ENCODE data around the gene COL23A1.
A peak's percentile ranks its signal among the peaks of the same experiment; 100 is the strongest.

COL23A1 gene

DNA sequence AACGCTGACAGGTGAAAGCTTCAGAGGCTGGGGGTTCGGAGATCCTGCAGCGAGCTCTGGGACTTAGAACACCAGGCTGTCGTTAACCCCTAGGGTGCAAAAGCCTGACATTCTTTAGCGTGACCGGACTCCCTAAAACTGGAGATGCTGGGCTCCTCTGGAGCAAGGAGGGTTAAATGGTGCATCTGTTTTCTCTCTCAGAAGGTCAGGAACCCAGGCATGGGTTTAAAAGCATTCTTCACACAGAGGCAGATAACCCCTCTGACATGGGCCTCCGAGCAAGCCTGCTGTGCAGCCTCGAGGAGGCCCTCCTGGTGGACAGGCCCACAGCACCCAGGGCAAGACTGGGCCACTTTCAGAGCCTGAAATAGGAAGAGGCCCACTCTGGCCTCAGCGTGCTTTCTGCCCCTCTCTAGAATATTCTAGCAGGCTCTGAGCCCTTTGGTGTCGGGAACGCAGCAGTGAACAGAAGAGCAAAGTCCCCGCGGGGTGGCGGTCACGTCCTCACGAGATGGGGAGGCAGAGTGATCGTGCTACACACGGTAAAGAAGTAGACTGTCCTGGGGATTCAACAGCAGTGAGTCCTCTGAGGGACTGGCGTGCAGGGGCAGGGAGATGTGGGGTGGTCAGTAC lies 124.8 kb downstream of the COL23A1 start:
- TF ChIP-seq, protein P1, sequence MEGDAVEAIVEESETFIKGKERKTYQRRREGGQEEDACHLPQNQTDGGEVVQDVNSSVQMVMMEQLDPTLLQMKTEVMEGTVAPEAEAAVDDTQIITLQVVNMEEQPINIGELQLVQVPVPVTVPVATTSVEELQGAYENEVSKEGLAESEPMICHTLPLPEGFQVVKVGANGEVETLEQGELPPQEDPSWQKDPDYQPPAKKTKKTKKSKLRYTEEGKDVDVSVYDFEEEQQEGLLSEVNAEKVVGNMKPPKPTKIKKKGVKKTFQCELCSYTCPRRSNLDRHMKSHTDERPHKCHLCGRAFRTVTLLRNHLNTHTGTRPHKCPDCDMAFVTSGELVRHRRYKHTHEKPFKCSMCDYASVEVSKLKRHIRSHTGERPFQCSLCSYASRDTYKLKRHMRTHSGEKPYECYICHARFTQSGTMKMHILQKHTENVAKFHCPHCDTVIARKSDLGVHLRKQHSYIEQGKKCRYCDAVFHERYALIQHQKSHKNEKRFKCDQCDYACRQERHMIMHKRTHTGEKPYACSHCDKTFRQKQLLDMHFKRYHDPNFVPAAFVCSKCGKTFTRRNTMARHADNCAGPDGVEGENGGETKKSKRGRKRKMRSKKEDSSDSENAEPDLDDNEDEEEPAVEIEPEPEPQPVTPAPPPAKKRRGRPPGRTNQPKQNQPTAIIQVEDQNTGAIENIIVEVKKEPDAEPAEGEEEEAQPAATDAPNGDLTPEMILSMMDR (IDR thresholded peaks at IDR 0.05), result no peak
- Histone ChIP-seq H3K4me1 (peaks cover 0 to 25% (median 12%) of the 10 kb centered on the region in 4 donors), H3K27ac (no peak overlapping the region)

DNA sequence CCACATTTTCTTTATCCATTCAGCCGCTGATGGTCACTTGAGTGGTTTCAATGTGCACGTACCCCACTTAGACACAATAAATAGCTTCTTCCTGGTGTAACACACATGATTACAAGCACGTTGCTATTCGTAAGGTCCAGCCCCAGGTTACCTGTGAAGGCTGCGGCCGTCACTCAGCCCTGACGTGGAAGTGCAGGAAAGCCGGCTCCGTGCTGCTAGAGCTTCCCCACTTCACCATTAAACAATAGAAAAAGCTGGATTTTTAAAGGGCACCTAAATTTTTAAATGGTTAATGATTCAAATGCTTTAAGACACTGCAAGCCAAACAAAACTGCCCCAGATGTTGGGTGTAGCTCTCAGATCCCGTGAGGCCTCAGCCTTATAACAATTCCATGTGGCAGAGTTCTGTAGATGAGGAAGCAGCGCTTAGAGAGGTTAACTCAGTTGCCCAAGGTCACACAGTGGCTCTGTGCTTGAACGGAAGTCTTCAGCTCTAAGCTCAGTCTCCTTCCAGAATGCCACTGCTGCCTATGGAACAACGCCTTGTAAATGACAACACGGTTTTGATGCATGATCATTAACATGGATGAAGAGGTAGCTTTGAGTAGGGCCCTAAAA lies 125.7 kb downstream of the COL23A1 start:
- Histone ChIP-seq H3K4me3 (no peak overlapping the region), H3K9me3 (no peaks in the 10 kb centered on the region), H3K27me3 (no peaks in the 10 kb centered on the region), H3K4me1 (peaks cover 0 to 25% (median 12%) of the 10 kb centered on the region in 4 donors), H3K27ac (no peak overlapping the region), H3K36me3 (no peaks in the 10 kb centered on the region)
- TF ChIP-seq, protein P1 (IDR thresholded peaks at IDR 0.05), result no peak
- DNase-seq, result peak in 1 of 2 donors; percentile 15
- intact Hi-C loops (cut with DNase I; ENCODE audit: low total_unique reads), result no loop called here

More for the DNA sequence above, 124.8 kb downstream of the COL23A1 start:
- DNase-seq, result peak in 1 of 2 donors; percentile 48
- H3K4me3 ChIP-seq, result no peak overlapping the region
- intact Hi-C loops (cut with DNase I; ENCODE audit: low total_unique reads), result no loop called here
- no peaks in the 10 kb centered on the region for H3K36me3 ChIP-seq
- no peaks in the 10 kb centered on the region for H3K9me3 ChIP-seq
- H3K27me3 ChIP-seq, result no peaks in the 10 kb centered on the region

DNA sequence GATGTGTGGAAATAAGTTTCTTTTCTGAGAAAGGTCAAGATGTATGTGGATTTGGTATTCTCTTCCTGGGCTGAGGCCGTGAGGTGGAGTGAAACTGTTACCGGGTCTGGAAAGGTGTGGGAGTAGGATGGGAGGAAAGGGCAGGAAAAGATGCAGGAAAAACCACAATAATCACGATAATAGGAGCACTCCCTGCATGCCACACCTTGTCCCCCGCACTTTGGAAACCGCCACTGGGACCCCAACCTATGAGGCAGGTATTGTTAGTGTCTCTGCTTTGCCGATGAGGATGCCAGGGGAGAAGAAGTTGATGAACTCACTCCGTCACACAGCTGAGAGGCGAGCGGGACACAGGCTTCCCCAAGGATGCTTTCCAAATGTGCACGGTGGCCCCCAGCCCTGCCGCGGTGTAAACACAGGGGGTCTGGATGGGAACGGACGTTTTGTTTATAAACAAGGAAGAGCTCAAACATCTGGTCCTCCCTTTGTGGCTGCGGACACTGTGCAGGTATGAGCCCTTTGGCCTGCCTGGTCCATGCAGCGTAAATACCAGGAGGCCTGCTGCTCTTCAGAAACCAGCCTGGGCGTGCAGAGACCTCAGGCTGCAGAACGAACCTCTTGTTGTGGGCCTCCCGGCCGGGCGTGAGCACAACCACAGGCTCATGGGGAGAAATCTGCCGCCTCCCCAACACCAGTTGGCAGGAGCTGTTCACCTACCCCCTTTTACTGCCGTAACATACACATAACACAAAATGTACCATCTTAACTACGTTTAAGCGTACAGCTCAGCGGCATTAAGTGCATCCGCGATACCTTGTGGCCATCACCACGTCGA lies 126.7 kb downstream of the COL23A1 start:
- TF ChIP-seq, protein P1 (IDR thresholded peaks at IDR 0.05), result no peak
- peaks cover 0 to 25% (median 12%) of the 10 kb centered on the region in 4 donors for H3K4me1 ChIP-seq
- no peak overlapping the region for H3K27ac ChIP-seq
- H3K36me3 ChIP-seq, result no peaks in the 10 kb centered on the region
- intact Hi-C loops (cut with DNase I; ENCODE audit: low total_unique reads), result no loop called here
- no peaks in the 10 kb centered on the region for H3K9me3 ChIP-seq
- H3K27me3 ChIP-seq, result no peaks in the 10 kb centered on the region
- peak in 1 of 2 donors; percentile 59 for DNase-seq
- no peak overlapping the region for H3K4me3 ChIP-seq

DNA sequence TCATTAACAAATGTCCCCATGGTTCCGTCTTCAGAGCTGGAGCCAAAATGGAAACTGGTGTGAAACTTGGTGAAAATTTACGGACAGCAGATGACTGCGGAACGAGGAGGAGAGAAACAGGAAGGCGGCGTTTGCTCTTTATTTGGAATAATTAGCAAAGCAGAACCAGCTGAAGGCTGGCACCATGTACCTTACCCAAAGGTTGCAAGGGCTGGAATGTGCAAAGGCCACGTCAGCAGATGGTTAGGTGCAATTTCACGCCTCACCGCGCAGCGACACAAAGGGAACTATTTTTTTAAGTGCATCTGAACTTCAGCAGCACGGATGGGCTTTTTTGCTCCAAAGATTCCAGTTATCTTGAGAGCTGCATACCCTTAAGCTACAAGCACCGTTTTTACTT lies 127.4 kb downstream of the COL23A1 start:
- Histone ChIP-seq H3K4me1 (peaks cover 0 to 18% (median 6%) of the 10 kb centered on the region in 4 donors), H3K9me3 (no peaks in the 10 kb centered on the region), H3K27me3 (no peaks in the 10 kb centered on the region), H3K27ac (no peak overlapping the region), H3K36me3 (no peaks in the 10 kb centered on the region), H3K4me3 (no peak overlapping the region)
- DNase-seq, result peak in 1 of 2 donors; percentile 48
- TF ChIP-seq, protein P1 (IDR thresholded peaks at IDR 0.05), result no peak
- intact Hi-C loops (cut with DNase I; ENCODE audit: low total_unique reads), result no loop called here

DNA sequence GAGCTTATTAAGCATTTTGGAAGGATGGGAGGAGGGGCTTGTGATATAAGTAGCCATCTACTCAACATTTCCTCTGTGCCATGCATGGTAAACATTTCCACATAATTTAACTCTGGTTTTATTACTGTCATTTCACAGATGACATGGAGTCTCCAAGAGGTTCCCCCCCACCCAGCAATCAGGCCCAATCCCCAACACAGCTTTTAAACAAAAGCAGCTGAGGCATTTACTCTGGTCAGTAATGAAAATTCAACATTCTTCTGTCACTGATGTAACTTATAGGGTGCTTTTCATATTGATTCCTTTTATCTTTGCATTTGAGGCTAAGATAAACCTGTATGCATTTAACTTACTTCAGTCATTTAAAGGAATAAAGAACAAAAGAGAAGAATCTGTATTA lies 128.1 kb downstream of the COL23A1 start:
- Histone ChIP-seq H3K27ac (no peak overlapping the region), H3K4me3 (no peak overlapping the region), H3K9me3 (no peaks in the 10 kb centered on the region), H3K4me1 (peaks cover 0 to 10% (median 2%) of the 10 kb centered on the region in 4 donors), H3K27me3 (no peaks in the 10 kb centered on the region), H3K36me3 (no peaks in the 10 kb centered on the region)
- no peak for DNase-seq
- TF ChIP-seq, protein P1 (IDR thresholded peaks at IDR 0.05), result no peak
- intact Hi-C loops (cut with DNase I; ENCODE audit: low total_unique reads), result no loop called here

All from tibial artery (tissue), 4 donors.